WTC11 (cell line): ENCODE data around the gene MAP1LC3A. TPM values are rescaled to one million over a fixed set of nuclear protein-coding genes. Genes with fewer than 3 reads are reported as not detected.

Experiments
- ATAC-seq: fragments of 200-7000 bp; cut with Tn5 transposase; 2 replicates; pipeline ENCODE4 v1.10.0; 2021; ENCODE audit warnings: mild to moderate bottlenecking, moderate library complexity
- CTCF ChIA-PET: fragments of 300-600 bp; sonication (Branson Sonifier 250); formaldehyde crosslinking; loops from one replicate; lab custom pipeline; 2021; ENCODE audit warnings: antibody characterized with exemption; lab: Charles Lee
- POLR2A ChIA-PET: fragments of 350-600 bp; sonication (Branson Sonifier 250); formaldehyde crosslinking; loops from one replicate; lab custom pipeline; 2021; ENCODE audit warnings: antibody characterized with exemption; lab: Charles Lee
- DNase-seq: peaks from one replicate; pipeline ENCODE4 v3.0.0; 2021; ENCODE audit warnings: low spot score
- H3K27ac Mint-ChIP-seq: 2 replicates; pipeline ENCODE4 v1.8.0; 2021; ENCODE audit warnings: mixed read lengths
- H3K27me3 Mint-ChIP-seq: 2 replicates; pipeline ENCODE4 v1.8.0; 2021; ENCODE audit warnings: low read depth, mild to moderate bottlenecking, moderate library complexity, mixed read lengths
- H3K36me3 Mint-ChIP-seq: 2 replicates; pipeline ENCODE4 v1.8.0; 2021; ENCODE audit warnings: mixed read lengths
- H3K4me1 Mint-ChIP-seq: 2 replicates; pipeline ENCODE4 v1.8.0; 2022; ENCODE audit warnings: mixed read lengths
- H3K4me3 Mint-ChIP-seq: 2 replicates; pipeline ENCODE4 v1.8.0; 2021; ENCODE audit warnings: mild to moderate bottlenecking, moderate library complexity, mixed read lengths
- H3K9me3 Mint-ChIP-seq: 2 replicates; pipeline ENCODE4 v1.8.0; 2021; ENCODE audit warnings: mixed read lengths
- ATF2 ChIP-seq: sonication (generic); formaldehyde crosslinking; IDR thresholded peaks from 2 replicates; pipeline ENCODE4 v1.8.1; 2022; ENCODE audit warnings: low read depth, missing genetic modification reagents, borderline replicate concordance
- CDX4 ChIP-seq: fragments of 250-450 bp; sonication (Bioruptor Pico); IDR thresholded peaks from 2 replicates; pipeline ENCODE4 v1.9.0; 2021; ENCODE audit warnings: moderate library complexity, mild to moderate bottlenecking, inconsistent platforms, borderline replicate concordance
- ERG ChIP-seq: fragments of 250-450 bp; sonication (Bioruptor Pico); IDR thresholded peaks from 2 replicates; pipeline ENCODE4 v1.8.0; 2021; ENCODE audit warnings: mild to moderate bottlenecking
- FOXK1 ChIP-seq: sonication (generic); formaldehyde crosslinking; IDR thresholded peaks from 2 replicates; pipeline ENCODE4 v1.8.0; 2022; ENCODE audit warnings: mild to moderate bottlenecking, moderate library complexity, missing genetic modification reagents
- GABPB1 ChIP-seq: sonication (generic); formaldehyde crosslinking; IDR thresholded peaks from 2 replicates; pipeline ENCODE4 v1.8.1; 2023; ENCODE audit warnings: mild to moderate bottlenecking, missing genetic modification reagents
- NR3C1 ChIP-seq: sonication (generic); formaldehyde crosslinking; conservative IDR thresholded peaks from 2 replicates; pipeline ENCODE4 v1.8.1; 2023; ENCODE audit warnings: low read depth, mild to moderate bottlenecking, missing genetic modification reagents
- OVOL2 ChIP-seq: fragments of 250-450 bp; sonication (Bioruptor Pico); IDR thresholded peaks from 2 replicates; pipeline ENCODE4 v1.9.0; 2021; ENCODE audit warnings: mild to moderate bottlenecking, borderline replicate concordance
- RELA ChIP-seq: sonication (generic); formaldehyde crosslinking; IDR thresholded peaks from 2 replicates; pipeline ENCODE4 v1.8.1; 2022; ENCODE audit warnings: missing genetic modification reagents, mild to moderate bottlenecking, borderline replicate concordance
- RORB ChIP-seq: fragments of 250-450 bp; sonication (Bioruptor Pico); IDR thresholded peaks from 2 replicates; pipeline ENCODE4 v1.9.0; 2021; ENCODE audit warnings: mild to moderate bottlenecking
- SMAD4 ChIP-seq: sonication (generic); formaldehyde crosslinking; IDR thresholded peaks from 2 replicates; pipeline ENCODE4 v1.8.0; 2022; ENCODE audit warnings: mild to moderate bottlenecking, missing genetic modification reagents
- USF1 ChIP-seq: sonication (generic); formaldehyde crosslinking; IDR thresholded peaks from 2 replicates; pipeline ENCODE4 v1.8.0; 2022; ENCODE audit warnings: mild to moderate bottlenecking, missing genetic modification reagents
- ZNF219 ChIP-seq: sonication (generic); formaldehyde crosslinking; IDR thresholded peaks from 2 replicates; pipeline ENCODE4 v1.8.0; 2023; ENCODE audit warnings: missing genetic modification reagents, mild to moderate bottlenecking, borderline replicate concordance
- ZNF423 ChIP-seq: fragments of 250-450 bp; sonication (Bioruptor Pico); IDR thresholded peaks from 2 replicates; pipeline ENCODE4 v2.1.2; 2022; ENCODE audit warnings: mild to moderate bottlenecking, moderate library complexity
- ZNF512 ChIP-seq: sonication (generic); formaldehyde crosslinking; IDR thresholded peaks from 2 replicates; pipeline ENCODE4 v1.8.1; 2022; ENCODE audit warnings: missing genetic modification reagents, borderline replicate concordance
- total RNA-seq: library from RNA; stranded (reverse); gene quantifications from 3 replicates; pipeline ENCODE4 v1.2.3, GENCODE V29; 2021
- TF ChIP-seq, protein P1 (sequence below): sonication (generic); formaldehyde crosslinking; IDR thresholded peaks from 2 replicates; pipeline ENCODE4 v1.8.1; 2023; ENCODE audit warnings: mild to moderate bottlenecking, missing genetic modification reagents, moderate library complexity
- TF ChIP-seq, protein P2 (sequence below): fragments of 250-450 bp; sonication (Bioruptor Pico); IDR thresholded peaks from 2 replicates; pipeline ENCODE4 v1.9.0; 2021; ENCODE audit warnings: mild to moderate bottlenecking, borderline replicate concordance

Gene MAP1LC3A
- total RNA-seq, 1 experiment from 2014 or later: 7.5 TPM

DNA sequence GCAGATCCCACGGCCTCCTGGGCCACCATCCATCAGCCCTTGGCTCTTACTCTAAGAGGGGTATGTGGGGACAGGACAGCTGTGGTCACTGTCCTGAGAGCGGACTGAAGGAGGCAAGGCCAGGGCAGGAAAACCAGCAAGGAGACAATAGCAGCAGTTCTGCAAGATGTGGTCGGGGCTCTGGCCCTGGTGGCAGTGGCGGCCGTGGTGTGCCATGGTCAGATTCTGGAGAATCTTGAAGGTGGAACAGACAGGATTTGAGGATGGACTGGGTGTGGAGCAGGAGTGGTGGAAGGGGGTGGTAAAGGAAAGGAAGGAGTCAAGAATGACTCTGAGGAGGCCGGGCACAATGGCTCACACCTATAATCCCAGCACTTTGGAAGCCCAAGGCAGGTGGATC is 5.9 kb upstream of the MAP1LC3A start:
- no peak overlapping the region for H3K4me3 Mint-ChIP-seq
- ATAC-seq (no peak), DNase-seq (no peak)
- H3K27ac Mint-ChIP-seq: no peak overlapping the region
- H3K36me3 Mint-ChIP-seq: no peaks in the 10 kb centered on the region
- POLR2A ChIA-PET: no interaction called here
- H3K9me3 Mint-ChIP-seq: no peaks in the 10 kb centered on the region
- CTCF ChIA-PET: interaction anchor here (1.0 to 1.6 kb wide), 4 partner anchors 8 to 217 kb away, joined by 3 to 5 read pairs (median 3); no protein-coding TSS in a partner anchor
- H3K27me3 Mint-ChIP-seq: peaks cover 3% of the 10 kb centered on the region
- H3K4me1 Mint-ChIP-seq: peaks cover 8% of the 10 kb centered on the region
- TF ChIP-seq ERG (no peak), ZNF219 (CRISPR knock-in tag) (no peak), ATF2 (no peak), RORB (CRISPR knock-in tag) (no peak), ZNF423 (CRISPR knock-in tag) (no peak), GABPB1 (no peak), NR3C1 (CRISPR knock-in tag) (no peak), OVOL2 (no peak), SMAD4 (CRISPR knock-in tag) (no peak), RELA (CRISPR knock-in tag) (no peak), FOXK1 (no peak), CDX4 (no peak), ZNF512 (CRISPR knock-in tag) (no peak), USF1 (no peak)
- TF ChIP-seq, protein P1, sequence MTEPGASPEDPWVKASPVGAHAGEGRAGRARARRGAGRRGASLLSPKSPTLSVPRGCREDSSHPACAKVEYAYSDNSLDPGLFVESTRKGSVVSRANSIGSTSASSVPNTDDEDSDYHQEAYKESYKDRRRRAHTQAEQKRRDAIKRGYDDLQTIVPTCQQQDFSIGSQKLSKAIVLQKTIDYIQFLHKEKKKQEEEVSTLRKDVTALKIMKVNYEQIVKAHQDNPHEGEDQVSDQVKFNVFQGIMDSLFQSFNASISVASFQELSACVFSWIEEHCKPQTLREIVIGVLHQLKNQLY (CRISPR knock-in tag): no peak
- TF ChIP-seq, protein P2, sequence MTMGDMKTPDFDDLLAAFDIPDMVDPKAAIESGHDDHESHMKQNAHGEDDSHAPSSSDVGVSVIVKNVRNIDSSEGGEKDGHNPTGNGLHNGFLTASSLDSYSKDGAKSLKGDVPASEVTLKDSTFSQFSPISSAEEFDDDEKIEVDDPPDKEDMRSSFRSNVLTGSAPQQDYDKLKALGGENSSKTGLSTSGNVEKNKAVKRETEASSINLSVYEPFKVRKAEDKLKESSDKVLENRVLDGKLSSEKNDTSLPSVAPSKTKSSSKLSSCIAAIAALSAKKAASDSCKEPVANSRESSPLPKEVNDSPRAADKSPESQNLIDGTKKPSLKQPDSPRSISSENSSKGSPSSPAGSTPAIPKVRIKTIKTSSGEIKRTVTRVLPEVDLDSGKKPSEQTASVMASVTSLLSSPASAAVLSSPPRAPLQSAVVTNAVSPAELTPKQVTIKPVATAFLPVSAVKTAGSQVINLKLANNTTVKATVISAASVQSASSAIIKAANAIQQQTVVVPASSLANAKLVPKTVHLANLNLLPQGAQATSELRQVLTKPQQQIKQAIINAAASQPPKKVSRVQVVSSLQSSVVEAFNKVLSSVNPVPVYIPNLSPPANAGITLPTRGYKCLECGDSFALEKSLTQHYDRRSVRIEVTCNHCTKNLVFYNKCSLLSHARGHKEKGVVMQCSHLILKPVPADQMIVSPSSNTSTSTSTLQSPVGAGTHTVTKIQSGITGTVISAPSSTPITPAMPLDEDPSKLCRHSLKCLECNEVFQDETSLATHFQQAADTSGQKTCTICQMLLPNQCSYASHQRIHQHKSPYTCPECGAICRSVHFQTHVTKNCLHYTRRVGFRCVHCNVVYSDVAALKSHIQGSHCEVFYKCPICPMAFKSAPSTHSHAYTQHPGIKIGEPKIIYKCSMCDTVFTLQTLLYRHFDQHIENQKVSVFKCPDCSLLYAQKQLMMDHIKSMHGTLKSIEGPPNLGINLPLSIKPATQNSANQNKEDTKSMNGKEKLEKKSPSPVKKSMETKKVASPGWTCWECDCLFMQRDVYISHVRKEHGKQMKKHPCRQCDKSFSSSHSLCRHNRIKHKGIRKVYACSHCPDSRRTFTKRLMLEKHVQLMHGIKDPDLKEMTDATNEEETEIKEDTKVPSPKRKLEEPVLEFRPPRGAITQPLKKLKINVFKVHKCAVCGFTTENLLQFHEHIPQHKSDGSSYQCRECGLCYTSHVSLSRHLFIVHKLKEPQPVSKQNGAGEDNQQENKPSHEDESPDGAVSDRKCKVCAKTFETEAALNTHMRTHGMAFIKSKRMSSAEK (CRISPR knock-in tag): no peak
